Transverse colon (tissue), 4 donors: Measurements from ENCODE around the gene THAP7. TPM values are rescaled to one million over a fixed set of nuclear protein-coding genes. Genes with fewer than 3 reads are reported as not detected.
A peak's percentile ranks its signal among the peaks of the same experiment; 100 is the strongest.

Source experiments
- DNase-seq: peaks from one replicate; pipeline ENCODE4 v3.0.0-alpha.2; 2019
- H3K27ac ChIP-seq, 4 donors: fragments of 200-600 bp; sonication (generic); 2 replicates each; pipeline ENCODE4 v1.5.1; 2016 to 2018; ENCODE audit warnings: inconsistent platforms in 4 of 4
- H3K27me3 ChIP-seq: fragments of 200-600 bp; sonication (generic); 2 replicates; pipeline ENCODE4 v1.5.1; 2017; ENCODE audit warnings: inconsistent platforms
- H3K36me3 ChIP-seq, 4 donors: fragments of 200-600 bp; sonication (generic); 2 replicates each; pipeline ENCODE4 v1.5.1; 2017 to 2019; ENCODE audit warnings: inconsistent platforms in 4 of 4
- H3K4me1 ChIP-seq, 4 donors: fragments of 200-600 bp; sonication (generic); 2 replicates each; pipeline ENCODE4 v1.5.1; 2017 to 2020; ENCODE audit warnings: inconsistent platforms in 4 of 4
- H3K4me3 ChIP-seq, 4 donors: fragments of 200-600 bp; sonication (generic); 1 replicate in 1 of 4; 2 replicates in 3 of 4; pipeline versions ENCODE4 v1.5.1 to v1.6.1; 2017 to 2019; ENCODE audit warnings: inconsistent platforms in 4 of 4
- H3K9me3 ChIP-seq, 2 donors: fragments of 200-600 bp; sonication (generic); 2 replicates each; pipeline ENCODE4 v1.5.1; 2017 to 2019; ENCODE audit warnings: inconsistent platforms in 2 of 2
- EP300 ChIP-seq: sonication (generic); formaldehyde crosslinking; IDR thresholded peaks from one replicate; pipeline ENCODE4 v1.6.1; 2017; ENCODE audit warnings: antibody characterized with exemption, low read depth
- POLR2A ChIP-seq: fragments of 450-650 bp; IDR thresholded peaks from one replicate; pipeline ENCODE4 v1.6.1; 2016; ENCODE audit warnings: antibody characterized with exemption, mild to moderate bottlenecking, moderate library complexity
- POLR2AphosphoS5 ChIP-seq, 3 donors: sonication (generic); formaldehyde crosslinking; IDR thresholded peaks; one replicate each; pipeline ENCODE4 v1.6.1; 2016; ENCODE audit warnings: antibody characterized with exemption in 3 of 3
- WGBS, 2 donors: methylation state at CpG; one replicate each; pipeline ENCODE4 v1.1.5; 2018; ENCODE audit warnings: low coverage in 1 of 2; 5-methylcytosine and 5-hydroxymethylcytosine counted together
- in situ Hi-C, 4 donors: fragments of 200-750 bp; cut with MboI; loops; one replicate each; pipeline versions ENCODE4 v1.15.0 to v1.15.1; 2017; ENCODE audit warnings: low sequenced_read_pairs in 3 of 4, low pct_ligation_motif_present in 1 of 4, low pct_unique_long_range_greater_than_20kb in 1 of 4
- intact Hi-C: fragments of 100-400 bp; cut with DNase I; formaldehyde crosslinking; loops from one replicate; pipeline ENCODE4 v1.15.1; 2023; ENCODE audit warnings: low total_unique reads
- total RNA-seq, 4 donors: library from RNA; depleted of rRNA; stranded (reverse); fragments of >200 nt; gene quantifications; one replicate each; pipeline ENCODE4 v1.1.0, GENCODE V29; 2016
- TF ChIP-seq, protein P1 (sequence below), 5 experiments: fragments of 200-600 bp in 3 of 5; fragments of 450-650 bp in 2 of 5; sonication (generic) in 3 of 5; IDR thresholded peaks; 1 replicate in 2 of 5; 2 replicates in 3 of 5; pipeline ENCODE4 v1.5.1; 2016 to 2017; ENCODE audit warnings: antibody characterized with exemption in 5 of 5, inconsistent platforms in 3 of 5, mild to moderate bottlenecking in 2 of 5, moderate library complexity in 1 of 5

Gene THAP7
- total RNA-seq, 4 donors from 2014 or later, result 27.0 to 51.5 (median 32.7) TPM

DNA sequence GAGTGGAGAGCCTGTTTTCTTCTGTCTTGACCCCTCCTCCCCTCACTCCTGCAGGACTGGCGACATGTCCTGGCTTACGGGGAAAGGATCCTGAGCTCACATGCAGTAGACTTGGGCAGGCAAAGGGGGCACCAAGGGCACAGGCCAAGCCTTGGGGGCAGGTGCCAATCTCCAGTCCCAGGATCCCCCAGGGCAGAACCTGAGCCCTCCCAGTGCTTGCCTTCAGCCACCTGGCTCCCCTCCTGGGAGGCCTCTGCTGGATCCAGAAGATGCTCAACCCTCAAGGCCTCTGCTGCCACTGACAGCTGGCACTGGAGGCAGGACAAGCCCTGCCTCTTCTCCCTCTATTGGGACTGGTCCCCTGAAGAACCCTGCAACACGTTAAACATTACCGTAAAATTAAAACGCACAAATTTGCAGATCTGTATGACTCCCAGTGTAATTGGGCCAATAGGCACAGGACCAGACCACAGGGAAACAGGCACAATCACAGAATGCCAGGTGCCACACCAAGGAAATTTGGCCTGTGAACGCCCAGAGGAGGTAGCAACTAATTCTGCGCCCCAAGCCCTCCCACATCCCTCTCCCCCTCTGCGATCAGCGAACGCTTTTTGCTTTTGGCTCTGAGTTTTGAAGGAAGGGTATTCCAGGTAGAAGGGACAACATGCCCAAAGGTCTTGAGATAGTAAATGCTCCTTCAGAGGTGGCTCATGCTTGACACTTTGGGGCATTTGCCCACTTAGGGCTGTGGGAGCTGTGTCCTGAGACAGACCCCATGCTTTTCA is 20.8 kb downstream of the THAP7 start:
- intact Hi-C loops, result no loop called here
- H3K4me1 ChIP-seq, result peaks cover 17 to 38% (median 30%) of the 10 kb centered on the region in 4 donors

DNA sequence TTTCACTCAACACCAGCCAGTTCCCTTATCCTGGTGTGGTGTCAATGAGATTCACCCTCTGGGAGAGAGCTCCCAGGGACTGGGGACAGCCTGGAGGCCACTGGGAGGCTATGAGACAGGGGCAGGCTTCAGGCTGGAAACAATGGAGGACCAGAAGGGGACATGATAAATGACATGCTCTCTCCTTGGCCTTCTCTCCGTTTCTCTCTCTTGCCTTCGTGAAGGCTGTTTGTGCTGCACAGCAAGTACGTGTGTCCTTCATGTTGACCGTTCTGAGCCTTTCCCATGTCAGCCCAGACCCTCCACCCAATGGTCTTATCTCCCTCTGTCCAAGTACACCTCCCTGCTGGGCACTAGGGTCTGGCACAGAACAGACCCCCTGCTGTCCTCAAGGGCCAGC is 21.4 kb downstream of the THAP7 start:
- Histone ChIP-seq H3K9me3 (no peaks in the 10 kb centered on the region), H3K27me3 (no peaks in the 10 kb centered on the region), H3K27ac (peak overlapping the region in 3 of 4 donors; percentile 90 to 94 (median 93)), H3K4me3 (no peak overlapping the region), H3K4me1 (peaks cover 17 to 38% (median 30%) of the 10 kb centered on the region in 4 donors), H3K36me3 (no peaks in the 10 kb centered on the region)
- no peak for DNase-seq
- WGBS, 2 donors, result 91% methylated on average over 4 of the region's 4 CpGs; no CpG with 5 or more reads in 1 of the 2 donors
- intact Hi-C loops (no loop called here), in situ Hi-C loops (no loop called here)
- TF ChIP-seq, protein P1, sequence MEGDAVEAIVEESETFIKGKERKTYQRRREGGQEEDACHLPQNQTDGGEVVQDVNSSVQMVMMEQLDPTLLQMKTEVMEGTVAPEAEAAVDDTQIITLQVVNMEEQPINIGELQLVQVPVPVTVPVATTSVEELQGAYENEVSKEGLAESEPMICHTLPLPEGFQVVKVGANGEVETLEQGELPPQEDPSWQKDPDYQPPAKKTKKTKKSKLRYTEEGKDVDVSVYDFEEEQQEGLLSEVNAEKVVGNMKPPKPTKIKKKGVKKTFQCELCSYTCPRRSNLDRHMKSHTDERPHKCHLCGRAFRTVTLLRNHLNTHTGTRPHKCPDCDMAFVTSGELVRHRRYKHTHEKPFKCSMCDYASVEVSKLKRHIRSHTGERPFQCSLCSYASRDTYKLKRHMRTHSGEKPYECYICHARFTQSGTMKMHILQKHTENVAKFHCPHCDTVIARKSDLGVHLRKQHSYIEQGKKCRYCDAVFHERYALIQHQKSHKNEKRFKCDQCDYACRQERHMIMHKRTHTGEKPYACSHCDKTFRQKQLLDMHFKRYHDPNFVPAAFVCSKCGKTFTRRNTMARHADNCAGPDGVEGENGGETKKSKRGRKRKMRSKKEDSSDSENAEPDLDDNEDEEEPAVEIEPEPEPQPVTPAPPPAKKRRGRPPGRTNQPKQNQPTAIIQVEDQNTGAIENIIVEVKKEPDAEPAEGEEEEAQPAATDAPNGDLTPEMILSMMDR (IDR thresholded peaks at IDR 0.05), result no peak
- TF ChIP-seq POLR2AphosphoS5 (IDR thresholded peaks at IDR 0.05) (no peak), EP300 (no peak), POLR2A (no peak)

More for the DNA sequence above, 20.8 kb downstream of the THAP7 start:
- no peaks in the 10 kb centered on the region for H3K27me3 ChIP-seq
- peak overlapping the region; percentile 58 to 73 (median 62) for H3K4me3 ChIP-seq
- no peak for TF ChIP-seq POLR2A
- no peak for DNase-seq
- H3K27ac ChIP-seq, result peak overlapping the region; percentile 85 to 94 (median 92)
- in situ Hi-C loops, result no loop called here
- 72% methylated on average over 10 of the region's 10 CpGs; no CpG with 5 or more reads in 1 of the 2 donors for WGBS, 2 donors
- H3K9me3 ChIP-seq, result no peaks in the 10 kb centered on the region
- no peaks in the 10 kb centered on the region for H3K36me3 ChIP-seq

- no peak for DNase-seq
- TF ChIP-seq, protein P1 (IDR thresholded peaks at IDR 0.05), result no peak
- TF ChIP-seq EP300, result no peak
- no peak for TF ChIP-seq POLR2A
- no peak for TF ChIP-seq POLR2AphosphoS5 (IDR thresholded peaks at IDR 0.05)
- intact Hi-C loops, result no loop called here
- no peaks in the 10 kb centered on the region for H3K27me3 ChIP-seq
- in situ Hi-C loops, result no loop called here
- H3K27ac ChIP-seq, result peak overlapping the region in 3 of 4 donors; percentile 18 to 94 (median 60)
- H3K36me3 ChIP-seq, result no peaks in the 10 kb centered on the region
- peaks cover 17 to 38% (median 30%) of the 10 kb centered on the region in 4 donors for H3K4me1 ChIP-seq
- WGBS, 2 donors, result 49% methylated on average over 13 of the region's 13 CpGs; no CpG with 5 or more reads in 1 of the 2 donors
- no peaks in the 10 kb centered on the region for H3K9me3 ChIP-seq
- H3K4me3 ChIP-seq, result peak overlapping the region in 1 of 4 donors; percentile 31
These were observed 21.9 kb downstream of the THAP7 start for GRCh38 chr22:20979940-20980453.

GRCh38 chr22:20979243-20979809 is 22.6 kb downstream of the THAP7 start:
- H3K27ac ChIP-seq, result peak overlapping the region in 3 of 4 donors; percentile 18 to 94 (median 60)
- no peaks in the 10 kb centered on the region for H3K9me3 ChIP-seq
- no peaks in the 10 kb centered on the region for H3K27me3 ChIP-seq
- peak overlapping the region in 1 of 4 donors; percentile 31 for H3K4me3 ChIP-seq
- in situ Hi-C loops, result no loop called here
- peaks cover 17 to 38% (median 30%) of the 10 kb centered on the region in 4 donors for H3K4me1 ChIP-seq
- no peaks in the 10 kb centered on the region for H3K36me3 ChIP-seq
- TF ChIP-seq POLR2AphosphoS5 (IDR thresholded peaks at IDR 0.05), result peak in 2 of 3 donors; percentile 9 to 51
- TF ChIP-seq EP300, result no peak
- TF ChIP-seq, protein P1 (IDR thresholded peaks at IDR 0.05), result no peak
- TF ChIP-seq POLR2A, result peak; percentile 35
- 28 to 67% methylated on average over 5 to 36 of the region's 39 CpGs for WGBS, 2 donors
- intact Hi-C loops, result no loop called here
- peak; percentile 81 for DNase-seq
